ENCODE results near the gene WDR41.

DNA sequence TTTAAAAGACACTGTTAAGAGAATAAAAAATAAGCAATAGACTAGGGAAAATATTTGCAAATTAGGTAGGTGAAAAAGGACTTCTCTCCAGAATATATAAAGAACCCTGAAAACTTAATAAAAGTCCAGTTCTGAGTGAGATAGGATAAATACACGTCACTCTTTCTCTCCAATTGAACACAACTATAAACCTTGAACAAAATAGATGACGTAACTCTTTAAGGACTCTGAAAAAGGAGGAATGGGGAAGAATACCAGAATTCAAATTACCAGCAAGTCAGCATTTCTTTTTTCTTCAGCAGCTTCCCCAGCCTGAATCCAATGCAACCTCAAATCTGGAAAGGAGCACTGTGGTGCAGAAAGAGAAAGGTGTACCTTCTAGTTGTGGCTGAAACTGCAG, 6.8 kb upstream of the WDR41 start:
- TF ChIP-seq TP53 (CRISPR knock-in tag; IDR thresholded peaks at IDR 0.05) (no peak), EHF (CRISPR knock-in tag; IDR thresholded peaks at IDR 0.05) (no peak), EHMT2 (IDR thresholded peaks at IDR 0.05; ENCODE audit: low read depth) (no peak), FOSL2 (IDR thresholded peaks at IDR 0.05) (no peak), FOSL2 (CRISPR knock-in tag; IDR thresholded peaks at IDR 0.05) (no peak), RAD21 (conservative IDR thresholded peaks at IDR 0.05 in 1 of 2, IDR thresholded peaks at IDR 0.05 in 1 of 2) (no peak), RARB (CRISPR knock-in tag; IDR thresholded peaks at IDR 0.05) (no peak), PHF8 (IDR thresholded peaks at IDR 0.05; ENCODE audit: borderline replicate concordance, low read depth) (no peak), SMC3 (IDR thresholded peaks at IDR 0.05) (no peak), EP300 (IDR thresholded peaks at IDR 0.05) (no peak), POLR2A (IDR thresholded peaks at IDR 0.05; ENCODE audit: low read length) (no peak)
- TF ChIP-seq, protein P1, sequence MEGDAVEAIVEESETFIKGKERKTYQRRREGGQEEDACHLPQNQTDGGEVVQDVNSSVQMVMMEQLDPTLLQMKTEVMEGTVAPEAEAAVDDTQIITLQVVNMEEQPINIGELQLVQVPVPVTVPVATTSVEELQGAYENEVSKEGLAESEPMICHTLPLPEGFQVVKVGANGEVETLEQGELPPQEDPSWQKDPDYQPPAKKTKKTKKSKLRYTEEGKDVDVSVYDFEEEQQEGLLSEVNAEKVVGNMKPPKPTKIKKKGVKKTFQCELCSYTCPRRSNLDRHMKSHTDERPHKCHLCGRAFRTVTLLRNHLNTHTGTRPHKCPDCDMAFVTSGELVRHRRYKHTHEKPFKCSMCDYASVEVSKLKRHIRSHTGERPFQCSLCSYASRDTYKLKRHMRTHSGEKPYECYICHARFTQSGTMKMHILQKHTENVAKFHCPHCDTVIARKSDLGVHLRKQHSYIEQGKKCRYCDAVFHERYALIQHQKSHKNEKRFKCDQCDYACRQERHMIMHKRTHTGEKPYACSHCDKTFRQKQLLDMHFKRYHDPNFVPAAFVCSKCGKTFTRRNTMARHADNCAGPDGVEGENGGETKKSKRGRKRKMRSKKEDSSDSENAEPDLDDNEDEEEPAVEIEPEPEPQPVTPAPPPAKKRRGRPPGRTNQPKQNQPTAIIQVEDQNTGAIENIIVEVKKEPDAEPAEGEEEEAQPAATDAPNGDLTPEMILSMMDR (IDR thresholded peaks at IDR 0.05), result no peak
- TF ChIP-seq, protein P2, sequence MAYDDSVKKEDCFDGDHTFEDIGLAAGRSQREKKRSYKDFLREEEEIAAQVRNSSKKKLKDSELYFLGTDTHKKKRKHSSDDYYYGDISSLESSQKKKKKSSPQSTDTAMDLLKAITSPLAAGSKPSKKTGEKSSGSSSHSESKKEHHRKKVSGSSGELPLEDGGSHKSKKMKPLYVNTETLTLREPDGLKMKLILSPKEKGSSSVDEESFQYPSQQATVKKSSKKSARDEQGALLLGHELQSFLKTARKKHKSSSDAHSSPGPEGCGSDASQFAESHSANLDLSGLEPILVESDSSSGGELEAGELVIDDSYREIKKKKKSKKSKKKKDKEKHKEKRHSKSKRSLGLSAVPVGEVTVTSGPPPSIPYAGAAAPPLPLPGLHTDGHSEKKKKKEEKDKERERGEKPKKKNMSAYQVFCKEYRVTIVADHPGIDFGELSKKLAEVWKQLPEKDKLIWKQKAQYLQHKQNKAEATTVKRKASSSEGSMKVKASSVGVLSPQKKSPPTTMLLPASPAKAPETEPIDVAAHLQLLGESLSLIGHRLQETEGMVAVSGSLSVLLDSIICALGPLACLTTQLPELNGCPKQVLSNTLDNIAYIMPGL (CRISPR knock-in tag; IDR thresholded peaks at IDR 0.05; ENCODE audit: borderline replicate concordance), result no peak
- TF ChIP-seq, protein P3, sequence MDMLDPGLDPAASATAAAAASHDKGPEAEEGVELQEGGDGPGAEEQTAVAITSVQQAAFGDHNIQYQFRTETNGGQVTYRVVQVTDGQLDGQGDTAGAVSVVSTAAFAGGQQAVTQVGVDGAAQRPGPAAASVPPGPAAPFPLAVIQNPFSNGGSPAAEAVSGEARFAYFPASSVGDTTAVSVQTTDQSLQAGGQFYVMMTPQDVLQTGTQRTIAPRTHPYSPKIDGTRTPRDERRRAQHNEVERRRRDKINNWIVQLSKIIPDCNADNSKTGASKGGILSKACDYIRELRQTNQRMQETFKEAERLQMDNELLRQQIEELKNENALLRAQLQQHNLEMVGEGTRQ (IDR thresholded peaks at IDR 0.05), result no peak
- TF ChIP-seq, protein P4, sequence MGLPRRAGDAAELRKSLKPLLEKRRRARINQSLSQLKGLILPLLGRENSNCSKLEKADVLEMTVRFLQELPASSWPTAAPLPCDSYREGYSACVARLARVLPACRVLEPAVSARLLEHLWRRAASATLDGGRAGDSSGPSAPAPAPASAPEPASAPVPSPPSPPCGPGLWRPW (IDR thresholded peaks at IDR 0.05), result no peak
